GM21528 (cell line): ENCODE data around the gene SCUBE1.

ENCODE experiments used
- ATAC-seq: cut with Tn5 transposase; IDR thresholded peaks from one replicate; pipeline ENCODE4 v1.9.1; 2021; ENCODE audit warnings: mild to moderate bottlenecking, moderate library complexity; ENCODE audit not compliant: unreplicated experiment, low FRiP score

SCUBE1 gene

DNA sequence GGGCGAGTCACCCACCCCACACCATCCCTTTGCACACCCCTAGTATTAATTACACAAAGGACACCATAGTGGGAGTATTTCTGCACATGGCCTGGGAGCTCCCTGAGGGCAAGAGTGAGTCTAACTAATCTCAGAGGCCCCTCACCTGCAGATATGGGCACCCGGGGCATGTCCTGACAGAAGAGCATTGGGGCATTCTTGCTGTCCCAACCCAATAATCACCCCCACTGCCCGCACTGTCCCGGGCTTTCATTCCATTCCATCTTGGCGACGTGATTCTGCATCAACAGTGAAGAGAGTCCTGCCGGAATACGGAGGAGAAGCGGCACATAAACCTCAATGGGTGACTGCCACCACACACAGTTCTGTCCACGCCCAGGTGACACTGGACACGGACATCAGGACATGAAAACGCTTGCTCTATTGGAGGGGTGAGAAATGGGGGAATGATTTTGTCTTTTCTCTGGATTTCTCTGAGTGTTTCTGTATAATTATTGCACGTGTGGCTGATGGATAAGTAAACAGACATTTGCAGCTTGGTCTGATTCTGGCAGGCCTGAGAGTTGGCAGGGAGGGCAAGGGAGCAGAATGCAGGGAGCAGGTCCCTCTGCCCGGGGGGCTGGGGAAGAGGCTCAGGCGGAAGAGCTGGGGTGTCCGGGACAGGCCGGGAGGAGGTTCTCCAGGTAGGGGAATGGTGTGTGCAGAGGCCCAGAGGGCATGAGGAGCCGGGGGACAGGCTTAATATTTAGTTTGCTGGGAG, 38.2 kb downstream of the SCUBE1 start:
- ATAC-seq: no peak

DNA sequence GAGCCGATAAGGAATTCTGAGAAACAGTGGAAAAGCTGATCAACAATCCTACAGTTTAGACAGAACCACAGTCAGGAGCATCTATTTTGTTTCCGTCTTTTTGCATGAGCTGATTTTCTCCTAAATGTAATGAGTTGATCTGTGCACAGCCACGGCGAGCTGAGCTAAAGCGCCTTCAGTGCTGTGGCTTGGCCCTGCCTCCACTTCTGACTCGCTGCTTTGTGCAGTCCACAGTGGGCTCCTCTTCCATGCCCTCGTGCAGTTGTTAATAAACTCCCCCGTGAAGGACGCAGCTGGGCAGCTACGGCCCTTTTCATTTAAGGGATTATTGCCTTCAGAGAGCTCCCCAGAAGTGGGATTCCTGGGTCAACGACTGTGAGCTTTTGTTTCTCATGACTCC, 39.4 kb downstream of the SCUBE1 start:
- no peak for ATAC-seq

GRCh38 chr22:43303166-43303565, 40.0 kb downstream of the SCUBE1 start:
- ATAC-seq: no peak

DNA sequence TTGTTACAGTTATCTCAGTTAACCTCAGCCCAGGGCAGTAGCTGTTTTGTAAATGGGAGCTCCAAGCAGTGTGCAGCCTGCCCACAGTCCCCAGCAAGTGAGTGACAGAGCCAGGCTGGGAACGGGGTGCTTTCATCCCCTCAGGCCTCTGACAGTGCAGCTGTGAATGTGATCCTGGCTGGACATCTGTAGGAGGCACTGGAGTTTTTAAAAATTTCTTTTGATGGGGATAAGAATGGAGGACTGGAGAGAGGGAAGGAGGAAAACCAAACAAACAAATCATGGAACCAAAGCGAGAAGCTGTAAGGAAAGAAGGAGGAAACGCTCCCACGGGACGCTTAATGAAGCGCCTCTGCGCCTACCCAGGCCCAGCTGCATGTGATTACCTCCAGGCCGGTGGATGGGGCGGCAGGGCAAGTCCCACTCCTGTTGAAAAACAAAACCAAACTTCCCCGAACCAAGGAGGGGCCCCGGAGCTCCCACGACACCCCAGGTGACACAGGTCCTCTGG, 40.6 kb downstream of the SCUBE1 start:
- ATAC-seq: no peak

DNA sequence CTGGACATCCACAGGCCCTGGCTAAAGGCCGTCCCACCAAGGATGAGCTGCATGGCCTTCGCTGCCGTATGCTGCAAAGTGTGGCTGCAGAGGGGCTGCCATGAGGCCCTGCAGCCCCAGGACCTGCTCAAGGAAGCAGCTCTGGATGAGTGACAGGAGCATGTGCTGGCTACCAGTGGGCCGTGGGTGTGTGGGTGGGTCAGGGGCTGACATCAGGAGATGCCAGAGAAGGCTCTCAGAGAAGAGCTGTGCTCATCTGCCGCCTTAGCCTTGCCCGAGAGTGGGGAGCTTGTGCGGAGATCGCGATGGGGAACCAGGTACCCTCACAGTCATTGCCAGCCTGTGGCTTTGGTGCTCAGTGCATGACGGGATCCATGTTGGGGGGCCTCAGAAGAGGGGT, 41.3 kb downstream of the SCUBE1 start:
- no peak for ATAC-seq

- ATAC-seq: no peak
Observed at GRCh38 chr22:43300891-43301676, 42.1 kb downstream of the SCUBE1 start.

DNA sequence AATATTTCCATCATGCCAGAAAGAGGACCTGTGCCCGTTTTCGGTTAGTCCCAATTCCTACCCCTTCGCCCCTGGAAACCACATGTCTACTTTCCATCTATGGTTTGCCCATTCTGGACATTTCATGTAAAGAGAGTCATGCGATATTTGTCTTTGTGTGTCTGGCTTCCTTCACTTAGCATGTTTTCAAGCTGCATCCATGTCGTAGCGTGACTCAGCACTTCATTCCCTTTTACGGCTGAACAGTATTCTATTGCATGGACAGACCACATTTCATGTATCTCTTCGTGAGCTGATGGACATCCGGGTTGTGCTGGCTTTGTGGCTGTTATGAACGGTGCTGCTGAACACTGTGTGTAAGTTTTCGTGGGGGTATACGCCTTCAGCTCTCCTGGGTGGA, 43.4 kb downstream of the SCUBE1 start:
- ATAC-seq: no peak

GRCh38 chr22:43298062-43298801, 44.9 kb downstream of the SCUBE1 start:
- no peak for ATAC-seq

DNA sequence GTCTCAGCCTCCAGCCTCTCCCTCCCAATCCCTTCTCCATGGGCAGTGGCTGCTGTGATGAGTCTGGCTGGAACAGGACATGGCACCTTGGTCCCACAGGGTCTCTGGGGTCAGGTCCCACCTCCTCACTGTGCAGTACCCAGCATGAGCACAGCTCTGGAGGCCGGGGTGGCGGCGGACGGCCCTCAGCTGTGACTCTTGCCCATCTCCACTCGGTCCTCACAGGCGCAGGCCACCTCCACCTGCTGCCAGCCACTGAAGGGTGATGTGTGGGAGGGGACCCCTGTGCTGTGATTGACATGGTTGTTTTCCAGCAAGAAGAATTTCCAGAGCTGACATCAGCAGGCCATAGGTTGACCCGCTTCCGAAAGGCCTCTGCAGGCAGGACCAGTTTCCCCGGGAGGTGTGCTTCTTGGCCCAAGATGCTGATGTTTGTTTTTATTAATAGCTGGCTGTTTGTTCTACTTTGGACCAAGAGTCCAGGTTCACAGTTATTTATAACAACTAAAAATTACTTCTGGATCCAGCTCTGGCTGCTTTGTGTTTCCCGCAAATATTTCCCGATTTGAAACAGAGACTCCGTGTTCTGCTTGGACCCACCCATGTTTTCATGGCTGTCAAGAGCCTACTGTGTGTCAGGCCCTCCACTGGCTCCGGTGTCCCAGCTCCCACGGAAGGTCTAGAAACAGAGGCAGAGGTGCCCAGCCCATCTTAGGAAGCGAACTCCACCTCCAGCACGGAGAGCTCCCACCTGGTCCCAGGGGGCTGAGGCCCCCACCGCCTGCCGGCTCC, 45.7 kb downstream of the SCUBE1 start:
- ATAC-seq: no peak

DNA sequence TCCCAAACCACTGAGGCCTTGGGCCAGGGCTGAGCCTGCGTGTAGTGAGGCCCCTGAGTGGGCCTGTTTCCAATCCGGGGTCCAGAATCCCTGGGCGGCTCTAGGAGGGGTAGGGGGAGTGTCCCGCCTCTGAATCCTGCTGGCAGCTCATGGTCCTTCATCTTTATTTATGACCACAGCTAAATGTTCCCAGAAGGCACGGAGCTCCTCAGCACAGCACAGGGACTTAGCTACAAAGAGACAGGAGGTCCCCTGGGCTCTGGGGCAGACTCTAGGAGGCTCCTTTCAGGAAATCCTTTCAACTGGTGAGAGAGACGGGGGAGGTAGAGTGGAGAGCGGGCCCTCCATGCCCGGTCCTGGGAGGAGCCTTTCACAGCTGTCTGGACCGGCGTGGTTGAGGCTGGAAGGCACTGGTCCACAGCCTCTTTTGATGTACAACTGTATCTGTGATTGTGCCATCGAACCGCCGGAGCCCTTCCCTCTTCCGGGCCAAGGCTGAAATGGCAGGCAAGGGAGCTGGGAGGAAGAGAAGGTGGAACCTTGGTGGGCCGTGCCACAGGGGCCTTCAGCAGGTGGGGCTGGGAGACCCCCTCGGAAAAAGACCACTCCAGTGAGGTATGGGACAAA, 46.8 kb downstream of the SCUBE1 start:
- no peak for ATAC-seq

GRCh38 chr22:43295660-43296059, 47.5 kb downstream of the SCUBE1 start:
- no peak for ATAC-seq

- no peak for ATAC-seq
Observed at GRCh38 chr22:43295173-43295572, 48.0 kb downstream of the SCUBE1 start.

DNA sequence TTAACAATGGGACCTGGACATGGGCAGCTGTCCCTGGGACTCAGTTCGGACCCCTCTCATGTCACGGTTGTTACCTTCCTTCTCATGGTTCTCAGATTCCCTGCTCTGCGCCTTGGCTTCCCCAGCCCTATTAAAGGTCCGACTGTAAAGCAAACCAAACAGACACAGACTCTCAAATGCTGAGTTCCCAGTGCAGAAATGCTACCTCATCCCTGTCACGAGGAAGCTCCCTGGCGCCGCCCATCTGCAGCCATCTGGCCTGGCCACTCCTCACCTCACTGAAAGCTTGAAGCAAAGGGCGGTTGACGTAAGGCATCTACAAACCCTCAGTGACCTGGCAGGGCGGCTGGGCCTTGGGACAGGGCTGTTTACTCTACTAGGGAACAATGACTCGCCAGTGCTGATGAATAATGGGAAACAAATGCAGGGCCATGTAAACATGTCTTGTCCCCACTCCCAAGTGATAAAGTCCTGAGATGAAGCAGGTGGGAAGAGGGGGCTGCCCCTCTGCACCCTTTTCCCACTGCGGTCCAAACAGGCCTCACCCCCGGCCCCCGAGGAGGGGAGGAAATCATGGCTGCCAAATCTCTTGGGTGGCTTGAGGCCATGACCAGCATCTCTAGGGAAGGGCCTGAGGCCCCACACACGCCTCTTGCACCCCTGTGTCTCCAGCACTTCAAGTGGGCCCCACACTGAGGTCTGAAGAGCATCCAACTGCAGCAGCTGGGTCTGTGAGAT, 49.3 kb downstream of the SCUBE1 start:
- no peak for ATAC-seq

DNA sequence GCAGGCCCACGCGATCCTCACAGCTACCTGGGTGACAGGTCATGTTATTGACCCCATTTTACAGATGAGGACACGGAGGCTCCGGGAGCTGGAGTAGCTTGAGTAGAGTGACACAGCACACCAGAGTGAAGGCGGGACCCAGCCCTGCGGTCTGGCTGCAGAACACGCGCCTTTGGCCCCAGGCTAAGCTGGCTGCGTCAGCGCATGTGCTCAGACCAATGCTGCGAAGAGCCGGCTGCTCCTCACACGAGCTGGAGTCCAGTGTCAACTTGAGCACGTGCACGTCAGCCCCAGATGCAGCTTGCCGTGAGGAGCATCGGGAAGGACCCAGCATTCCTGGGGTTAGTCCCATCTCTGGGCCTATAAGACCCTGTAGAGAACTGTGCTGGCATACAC, 49.9 kb downstream of the SCUBE1 start:
- no peak for ATAC-seq

DNA sequence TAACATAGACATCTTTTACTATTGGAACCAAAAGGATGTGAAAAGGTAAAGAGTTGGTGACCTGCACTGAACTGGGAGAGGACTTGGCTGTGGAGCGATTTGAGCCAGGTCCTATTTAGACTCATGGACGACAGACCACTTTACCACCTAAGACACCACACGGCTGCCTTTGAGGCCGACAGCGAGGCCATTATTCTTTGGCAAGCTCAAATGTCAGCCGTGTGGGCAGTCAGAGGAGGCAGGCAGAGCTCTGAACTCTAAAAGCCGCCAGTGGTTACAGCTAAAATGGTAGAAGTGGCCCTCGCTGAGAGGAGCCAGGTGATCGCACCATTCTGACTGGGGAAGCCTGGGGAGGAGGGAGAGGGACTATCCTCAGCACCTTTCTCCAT, 50.5 kb downstream of the SCUBE1 start:
- ATAC-seq: no peak

DNA sequence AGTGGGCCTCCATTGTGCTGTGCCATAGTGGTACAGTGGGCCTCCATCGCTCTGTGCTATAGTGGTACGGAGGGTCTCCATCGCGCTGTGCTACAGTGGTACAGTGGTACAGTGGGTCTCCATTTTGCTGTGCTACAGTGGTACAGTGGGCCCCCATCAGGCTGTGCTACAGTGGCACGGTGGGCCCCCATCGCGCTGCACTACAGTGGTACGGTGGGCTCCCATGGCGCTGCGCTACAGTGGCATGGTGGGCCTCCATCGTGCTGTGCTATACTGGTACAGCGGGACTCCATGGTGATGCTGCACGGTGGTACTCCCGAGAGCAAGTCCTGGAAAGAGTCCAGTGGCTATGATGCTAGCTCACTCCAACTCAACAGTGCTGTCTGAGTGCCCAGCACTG, 51.8 kb downstream of the SCUBE1 start:
- no peak for ATAC-seq

DNA sequence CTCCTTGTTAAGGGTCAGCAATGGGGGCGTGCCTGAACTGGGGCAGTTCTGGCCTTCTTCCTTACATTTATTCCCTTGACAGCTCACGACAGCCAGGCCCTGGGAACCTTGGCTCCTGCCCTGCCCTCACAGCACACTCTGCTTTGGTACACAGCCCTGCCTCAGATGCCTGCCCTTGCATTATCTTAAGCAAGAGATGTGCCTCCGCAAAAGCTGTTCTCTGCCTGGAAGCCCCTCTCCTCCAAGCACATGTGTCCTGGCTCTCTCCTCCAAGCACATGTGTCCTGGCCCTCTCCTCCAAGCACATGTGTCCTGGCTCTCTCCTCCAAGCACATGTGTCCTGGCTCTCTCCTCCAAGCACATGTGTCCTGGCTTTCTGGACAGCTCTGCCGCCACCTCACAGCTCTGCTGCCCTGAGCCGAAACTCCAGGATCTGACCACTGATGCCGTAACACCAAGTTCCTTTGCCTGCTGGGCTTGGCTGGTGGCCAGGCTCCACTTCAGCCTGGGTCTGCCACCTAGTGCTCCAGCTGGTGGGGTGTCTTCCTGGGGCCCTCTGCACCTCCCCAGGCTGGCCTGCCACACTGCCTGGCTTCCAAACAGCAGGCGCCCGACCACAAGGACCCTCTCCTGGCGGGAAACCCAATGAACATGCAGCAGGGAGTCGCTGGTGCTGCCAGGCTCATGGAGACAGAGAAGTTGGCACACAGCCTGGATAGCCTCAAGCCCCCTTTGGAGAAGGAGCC, 53.0 kb downstream of the SCUBE1 start:
- no peak for ATAC-seq

DNA sequence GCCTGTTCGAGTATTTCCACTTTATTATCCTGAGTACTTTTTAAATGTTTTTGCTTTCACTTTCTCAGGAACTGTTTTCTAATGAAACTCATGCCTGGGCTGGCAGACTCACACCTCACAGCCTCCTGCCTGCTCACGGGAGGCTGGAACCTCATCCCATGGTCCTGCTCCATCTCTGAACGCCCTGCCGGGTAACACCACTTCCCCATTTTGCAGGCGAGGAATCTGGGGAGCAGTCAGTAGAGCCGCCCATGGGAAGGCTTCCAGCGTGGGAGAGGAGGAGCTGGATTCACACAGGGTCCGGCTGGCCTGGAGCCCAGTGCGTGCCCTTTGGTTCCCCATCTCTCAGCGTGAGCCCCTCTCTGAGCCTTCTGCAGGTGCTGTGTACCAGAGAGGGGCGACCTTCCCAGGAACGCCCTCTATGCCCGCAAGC, 53.6 kb downstream of the SCUBE1 start:
- no peak for ATAC-seq
